NCI-H2196 (cell line): ENCODE results near the gene MAGED4B.
"Not testable (repeated sequence)": the region's sequence is repeated elsewhere in the genome, so short reads cannot be mapped to it uniquely, and the experiment has no call there.

Experiments
- DNase-seq: peaks from one replicate; lab custom pipeline; 2025; ENCODE audit not compliant: unreplicated experiment; lab: John Stamatoyannopoulos, UW

MAGED4B gene, protein sequence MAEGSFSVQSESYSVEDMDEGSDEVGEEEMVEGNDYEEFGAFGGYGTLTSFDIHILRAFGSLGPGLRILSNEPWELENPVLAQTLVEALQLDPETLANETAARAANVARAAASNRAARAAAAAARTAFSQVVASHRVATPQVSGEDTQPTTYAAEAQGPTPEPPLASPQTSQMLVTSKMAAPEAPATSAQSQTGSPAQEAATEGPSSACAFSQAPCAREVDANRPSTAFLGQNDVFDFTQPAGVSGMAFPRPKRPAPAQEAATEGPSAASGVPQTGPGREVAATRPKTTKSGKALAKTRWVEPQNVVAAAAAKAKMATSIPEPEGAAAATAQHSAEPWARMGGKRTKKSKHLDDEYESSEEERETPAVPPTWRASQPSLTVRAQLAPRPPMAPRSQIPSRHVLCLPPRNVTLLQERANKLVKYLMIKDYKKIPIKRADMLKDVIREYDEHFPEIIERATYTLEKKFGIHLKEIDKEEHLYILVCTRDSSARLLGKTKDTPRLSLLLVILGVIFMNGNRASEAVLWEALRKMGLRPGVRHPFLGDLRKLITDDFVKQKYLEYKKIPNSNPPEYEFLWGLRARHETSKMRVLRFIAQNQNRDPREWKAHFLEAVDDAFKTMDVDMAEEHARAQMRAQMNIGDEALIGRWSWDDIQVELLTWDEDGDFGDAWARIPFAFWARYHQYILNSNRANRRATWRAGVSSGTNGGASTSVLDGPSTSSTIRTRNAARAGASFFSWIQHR

DNA sequence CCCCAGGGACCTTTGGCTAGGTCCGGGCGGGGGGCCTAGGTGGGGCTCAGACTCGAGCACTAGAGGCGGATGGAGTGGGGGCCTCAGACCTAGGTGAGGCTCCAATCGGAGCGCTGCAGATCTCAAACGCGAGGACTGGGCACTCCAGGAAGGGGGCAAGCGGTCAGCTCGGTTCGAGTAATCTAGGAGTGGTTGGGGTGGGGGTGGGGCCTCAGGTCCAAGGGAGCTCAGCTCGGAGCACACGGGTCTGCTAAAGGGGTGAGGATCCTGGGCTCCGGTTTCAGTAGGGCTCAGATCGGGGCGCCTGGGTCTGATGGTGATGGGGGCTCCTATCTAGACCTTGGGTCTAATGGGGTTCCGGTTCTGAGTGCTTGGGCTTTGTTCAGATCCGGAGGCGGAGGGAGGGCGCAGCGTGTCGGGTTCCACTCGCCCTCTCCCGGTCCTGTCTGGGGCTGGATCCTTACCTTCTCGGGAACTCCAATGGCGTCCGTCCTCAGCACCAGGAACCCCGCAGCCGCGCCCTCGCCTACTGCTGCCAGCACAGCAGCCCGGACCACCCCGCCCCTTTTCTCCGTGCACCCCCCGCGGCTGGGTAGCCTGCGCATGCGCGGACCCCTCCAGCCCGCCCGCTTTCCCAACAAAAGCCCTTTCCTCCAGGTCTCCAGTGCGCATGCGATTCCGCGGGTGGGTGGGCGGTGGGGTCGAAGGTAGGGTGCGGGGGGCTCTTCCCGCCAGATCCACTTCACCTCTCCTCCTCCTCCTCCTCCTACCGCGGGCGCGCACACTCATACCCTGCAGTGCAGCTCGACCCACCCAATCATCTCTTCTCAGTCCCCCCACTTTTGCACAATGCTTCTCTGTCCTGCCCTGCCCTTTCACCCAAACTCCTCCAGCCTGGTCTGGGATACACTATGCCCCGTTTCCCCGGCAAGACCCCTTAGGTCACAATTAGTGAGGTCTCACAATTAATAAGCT is at the start of gene MAGED4B:
Gene MAGED4B (minus strand): TSS at position 518 of the 975 bp plus-strand sequence. CDS start 1,011 bp downstream, outside the sequence.
- not testable (repeated sequence) for DNase-seq

GRCh38 chrX:52118262-52118661 is 49.3 kb upstream of the MAGED4B start:
- no peak for DNase-seq

GRCh38 chrX:52082578-52082977 is 13.6 kb upstream of the MAGED4B start:
- no peak for DNase-seq

- DNase-seq = no peak
Measured at GRCh38 chrX:52078131-52078530, 9.1 kb upstream of the MAGED4B start.

GRCh38 chrX:52042288-52042687 is 26.7 kb downstream of the MAGED4B start:
- DNase-seq = not testable (repeated sequence)

GRCh38 chrX:52034211-52034610 is 34.8 kb downstream of the MAGED4B start:
- DNase-seq = no peak

DNA sequence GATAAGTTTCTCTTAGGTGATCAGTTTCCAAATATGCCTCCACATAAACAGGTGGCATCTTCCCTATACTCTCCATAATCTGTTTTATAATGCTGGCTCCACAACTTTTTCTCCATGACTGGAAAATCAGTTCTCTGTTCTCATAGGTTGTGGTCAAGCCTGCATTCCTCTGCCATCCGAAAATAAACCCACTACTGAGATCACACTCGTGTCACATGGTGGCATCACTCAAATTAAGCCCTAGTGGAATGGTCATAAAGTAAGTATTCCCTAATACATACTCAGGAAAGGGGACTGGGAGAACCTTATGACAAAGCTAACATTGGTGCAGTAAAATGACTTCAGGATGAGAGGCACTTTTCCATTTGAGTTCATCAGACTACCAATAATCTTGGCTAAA is 37.6 kb downstream of the MAGED4B start:
- DNase-seq = no peak

GRCh38 chrX:52015794-52016193 is 53.2 kb downstream of the MAGED4B start:
- no peak for DNase-seq
